GM12878 (cell line): ENCODE results near the gene STAT5A. TPM values are rescaled to one million over a fixed set of nuclear protein-coding genes. Genes with fewer than 3 reads are reported as not detected.

Experiments used
- ASH2L ChIP-seq: fragments of 300-600, 200-600 bp; sonication (generic); IDR thresholded peaks from 2 replicates; pipeline ENCODE4 v1.6.1; 2017; ENCODE audit warnings: low read depth, mild to moderate bottlenecking, borderline replicate concordance
- BACH1 ChIP-seq: fragments of 450-650 bp; IDR thresholded peaks from 2 replicates; pipeline ENCODE4 v1.6.1; 2017; ENCODE audit warnings: mild to moderate bottlenecking, borderline replicate concordance
- CEBPB ChIP-seq, 2 experiments: fragments of 150-350 bp in 1 of 2; IDR thresholded peaks; 2 replicates each; pipeline ENCODE4 v1.6.1; 2012 to 2014; ENCODE audit warnings: low read depth in 2 of 2, low read length in 2 of 2, borderline replicate concordance in 1 of 2, inconsistent platforms in 1 of 2
- ELK1 ChIP-seq: IDR thresholded peaks from 2 replicates; pipeline ENCODE4 v1.6.1; 2012; ENCODE audit warnings: low read depth, low read length, improper control_type of control experiment
- GATAD2B ChIP-seq: fragments of 450-650 bp; conservative IDR thresholded peaks from 2 replicates; pipeline ENCODE4 v1.6.1; 2017; ENCODE audit warnings: low read depth, mild to moderate bottlenecking, moderate library complexity
- HSF1 ChIP-seq: fragments of 150-350 bp; IDR thresholded peaks from 2 replicates; pipeline ENCODE4 v1.6.1; 2014; ENCODE audit warnings: mild to moderate bottlenecking, low read depth, low read length
- IRF5 ChIP-seq: fragments of 450-650 bp; IDR thresholded peaks from 2 replicates; pipeline ENCODE4 v1.6.1; 2017; ENCODE audit warnings: borderline replicate concordance
- MLLT1 ChIP-seq: fragments of 450-650 bp; IDR thresholded peaks from 2 replicates; pipeline ENCODE4 v1.6.1; 2016; ENCODE audit warnings: mild to moderate bottlenecking
- NFYB ChIP-seq: IDR thresholded peaks from 2 replicates; pipeline ENCODE4 v1.6.1; 2011; ENCODE audit warnings: low read depth, mild to moderate bottlenecking, low read length, improper control_type of control experiment, moderate library complexity; ENCODE audit not compliant: insufficient read depth
- PML ChIP-seq: IDR thresholded peaks from 2 replicates; pipeline ENCODE4 v1.6.1; 2012; ENCODE audit warnings: low read length, inconsistent platforms
- RAD51 ChIP-seq: fragments of 450-650 bp; IDR thresholded peaks from 2 replicates; pipeline ENCODE4 v1.6.1; 2016; ENCODE audit warnings: moderate library complexity, mild to moderate bottlenecking, inconsistent platforms
- SIN3A ChIP-seq: IDR thresholded peaks from 2 replicates; pipeline ENCODE4 v1.6.1; 2012; ENCODE audit warnings: low read depth, low read length, improper control_type of control experiment
- STAT1 ChIP-seq: fragments of 450-650 bp; conservative IDR thresholded peaks from 2 replicates; pipeline ENCODE4 v1.6.1; 2014; ENCODE audit warnings: antibody characterized with exemption, mild to moderate bottlenecking
- TAF1 ChIP-seq: IDR thresholded peaks from 2 replicates; pipeline ENCODE4 v1.6.1; 2011; ENCODE audit warnings: mild to moderate bottlenecking, low read depth, low read length, borderline replicate concordance
- ZBED1 ChIP-seq: IDR thresholded peaks from 2 replicates; pipeline ENCODE4 v1.6.1; 2016; ENCODE audit warnings: borderline replicate concordance
- ZBTB4 ChIP-seq: fragments of 450-650 bp; formaldehyde crosslinking; IDR thresholded peaks from 2 replicates; pipeline ENCODE4 v1.4.0; 2022; ENCODE audit warnings: mild to moderate bottlenecking, moderate library complexity
- ZNF687 ChIP-seq: fragments of 450-650 bp; IDR thresholded peaks from 2 replicates; pipeline ENCODE4 v1.6.1; 2017; ENCODE audit warnings: mild to moderate bottlenecking, moderate library complexity
- polyA plus RNA-seq, 11 experiments: library from polyadenylated mRNA; depleted of rRNA in 4 of 11; unstranded in 6 of 11; stranded (reverse) in 5 of 11; fragments of >200 nt; fragmentation: Nextera tagmentation in 4 of 11; fragmentation: Illumina TruSeq in 1 of 11; extraction: Ambion mirVana in 4 of 11; extraction: Trizol in 1 of 11; gene quantifications; 1 replicate in 1 of 11; 2 replicates in 10 of 11; pipeline versions ENCODE4 v1.2.1 to v1.2.3, GENCODE V29; 2011 to 2016; ENCODE audit warnings: inconsistent platforms in 2 of 11, missing spikeins in 2 of 11, low read depth in 1 of 11
- total RNA-seq, 4 experiments: library from RNA; depleted of rRNA in 3 of 4; stranded (reverse); fragments of >200 nt in 3 of 4; fragmentation: Illumina TruSeq in 1 of 4; extraction: Trizol in 1 of 4; gene quantifications; 2 replicates each; pipeline versions ENCODE4 v1.2.1 to v1.2.3, GENCODE V29; 2013 to 2021

STAT5A gene
- total and polyA plus RNA-seq, 10 of the 15 experiments (the other 5 are each of a cell fraction or from before 2014, with no cell fraction given), result 14.8 to 86.4 (median 41.5) TPM

GRCh38 chr17:42333053-42333452, 44.8 kb downstream of the STAT5A start (continued):
- TF ChIP-seq ZNF687 (peak; percentile 51; the same call in 1 of the 2 replicates), STAT1 (no peak), IRF5 (no peak), BACH1 (no peak), NFYB (no peak), HSF1 (no peak), ELK1 (no peak), ZBTB4 (CRISPR knock-in tag) (no peak), ASH2L (no peak), CEBPB (IDR thresholded peaks at IDR 0.05; ENCODE audit: borderline replicate concordance in 1 of 2, low read depth in 2 of 2, low read length in 2 of 2) (no peak), GATAD2B (no peak), ZBED1 (0 out of 2 replicates have a peak, but pooled peaks have one; percentile 33), RAD51 (no peak), TAF1 (no peak), MLLT1 (no peak), SIN3A (no peak), PML (no peak)
